HG03575 (cell line): ENCODE measurements around the gene MYEOV.

Experiments
- ATAC-seq: cut with Tn5 transposase; IDR thresholded peaks from one replicate; pipeline ENCODE4 v1.9.1; 2021; ENCODE audit not compliant: unreplicated experiment, insufficient number of reproducible peaks, low FRiP score; ENCODE audit errors: extremely low read depth

The MYEOV gene

GRCh38 chr11:69298267-69299022 lies 4.5 kb downstream of the MYEOV start:
- ATAC-seq: no peak

GRCh38 chr11:69299023-69299461 lies 5.1 kb downstream of the MYEOV start:
- ATAC-seq: no peak

GRCh38 chr11:69299572-69299971 lies 5.6 kb downstream of the MYEOV start:
- no peak for ATAC-seq

- ATAC-seq: no peak
Measured at GRCh38 chr11:69300120-69301060, 6.4 kb downstream of the MYEOV start.

GRCh38 chr11:69301081-69301454 lies 7.1 kb downstream of the MYEOV start:
- ATAC-seq: no peak

- ATAC-seq: no peak
Measured at GRCh38 chr11:69301455-69302401, 7.8 kb downstream of the MYEOV start.

- no peak for ATAC-seq
Measured at GRCh38 chr11:69302447-69303020, 8.6 kb downstream of the MYEOV start.

GRCh38 chr11:69303427-69303826 lies 9.5 kb downstream of the MYEOV start:
- no peak for ATAC-seq

GRCh38 chr11:69304258-69304657 lies 10.3 kb downstream of the MYEOV start:
- no peak for ATAC-seq

- no peak for ATAC-seq
Measured at GRCh38 chr11:69304686-69305085, 10.7 kb downstream of the MYEOV start.

GRCh38 chr11:69305885-69306540 lies 12.1 kb downstream of the MYEOV start:
- no peak for ATAC-seq

- ATAC-seq: no peak
Measured at GRCh38 chr11:69306821-69307220, 12.9 kb downstream of the MYEOV start.

- no peak for ATAC-seq
Measured at GRCh38 chr11:69307421-69307820, 13.5 kb downstream of the MYEOV start.

GRCh38 chr11:69307871-69308431 lies 14.0 kb downstream of the MYEOV start:
- ATAC-seq: no peak

GRCh38 chr11:69308491-69308911 lies 14.5 kb downstream of the MYEOV start:
- ATAC-seq: no peak

GRCh38 chr11:69308936-69309615 lies 15.1 kb downstream of the MYEOV start:
- ATAC-seq: no peak

GRCh38 chr11:69309631-69310280 lies 15.8 kb downstream of the MYEOV start:
- ATAC-seq: no peak
